Keratinocyte (primary cell): ENCODE measurements around the gene NUTM2G.
"Not testable (repeated sequence)": the region's sequence is repeated elsewhere in the genome, so short reads cannot be mapped to it uniquely, and the experiment has no call there.

Experiments used
- EZH2 ChIP-seq: IDR thresholded peaks from one replicate; pipeline ENCODE4 v1.6.1; 2012; ENCODE audit warnings: inconsistent platforms, mild to moderate bottlenecking, low read length, moderate library complexity
- TF ChIP-seq, protein P1 (sequence below), 3 experiments: IDR thresholded peaks in 1 of 3; conservative IDR thresholded peaks in 1 of 3; optimal IDR thresholded peaks in 1 of 3; 2 replicates in 2 of 3; 3 replicates in 1 of 3; pipeline versions ENCODE3 to v1.5.1; 2011; ENCODE audit warnings: low read length in 3 of 3, mild to moderate bottlenecking in 3 of 3, moderate library complexity in 2 of 3, control low read depth in 1 of 3, inconsistent platforms in 1 of 3; ENCODE audit not compliant: insufficient read depth in 2 of 3; ENCODE audit errors: extremely low read depth in 1 of 3

DNA sequence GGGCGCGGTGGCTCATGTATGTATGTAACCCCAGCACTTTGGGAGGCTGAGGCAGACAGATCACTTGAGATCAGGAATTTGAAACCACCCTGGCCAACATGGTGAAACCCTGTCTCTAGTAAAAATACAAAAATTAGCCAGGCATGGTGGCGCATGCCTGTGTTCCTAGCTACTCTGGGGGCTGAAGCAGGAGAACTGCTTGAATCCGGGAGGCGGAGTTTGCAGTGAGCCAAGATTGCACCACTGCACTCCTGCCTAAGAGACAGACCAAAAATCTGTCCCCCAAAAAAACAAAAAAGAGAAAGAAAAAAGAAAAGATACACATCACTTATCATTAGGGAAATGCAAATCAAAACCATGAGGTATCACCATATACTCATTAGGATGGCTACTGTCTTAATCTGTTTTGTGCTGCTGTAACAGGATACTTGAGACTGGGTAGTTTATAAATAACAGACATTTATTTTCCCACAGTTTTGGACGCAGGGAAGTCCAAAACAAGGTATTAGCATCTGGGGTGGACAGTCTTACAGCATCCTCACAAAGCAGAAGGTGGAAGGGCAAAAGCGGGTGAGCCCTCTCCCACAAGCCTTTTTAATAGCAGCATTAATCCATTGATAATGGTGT, 55.0 kb downstream of the NUTM2G start:
- not testable (repeated sequence) for TF ChIP-seq EZH2
- TF ChIP-seq, protein P1, sequence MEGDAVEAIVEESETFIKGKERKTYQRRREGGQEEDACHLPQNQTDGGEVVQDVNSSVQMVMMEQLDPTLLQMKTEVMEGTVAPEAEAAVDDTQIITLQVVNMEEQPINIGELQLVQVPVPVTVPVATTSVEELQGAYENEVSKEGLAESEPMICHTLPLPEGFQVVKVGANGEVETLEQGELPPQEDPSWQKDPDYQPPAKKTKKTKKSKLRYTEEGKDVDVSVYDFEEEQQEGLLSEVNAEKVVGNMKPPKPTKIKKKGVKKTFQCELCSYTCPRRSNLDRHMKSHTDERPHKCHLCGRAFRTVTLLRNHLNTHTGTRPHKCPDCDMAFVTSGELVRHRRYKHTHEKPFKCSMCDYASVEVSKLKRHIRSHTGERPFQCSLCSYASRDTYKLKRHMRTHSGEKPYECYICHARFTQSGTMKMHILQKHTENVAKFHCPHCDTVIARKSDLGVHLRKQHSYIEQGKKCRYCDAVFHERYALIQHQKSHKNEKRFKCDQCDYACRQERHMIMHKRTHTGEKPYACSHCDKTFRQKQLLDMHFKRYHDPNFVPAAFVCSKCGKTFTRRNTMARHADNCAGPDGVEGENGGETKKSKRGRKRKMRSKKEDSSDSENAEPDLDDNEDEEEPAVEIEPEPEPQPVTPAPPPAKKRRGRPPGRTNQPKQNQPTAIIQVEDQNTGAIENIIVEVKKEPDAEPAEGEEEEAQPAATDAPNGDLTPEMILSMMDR (optimal IDR thresholded peaks at IDR 0.05 in 1 of 3, IDR thresholded peaks at IDR 0.05 in 1 of 3, conservative IDR thresholded peaks at IDR 0.05 in 1 of 3; ENCODE audit: extremely low read depth in 1 of 3, insufficient read depth in 2 of 3, low read length in 3 of 3) = not testable (repeated sequence)
